Esophagus muscularis mucosa (tissue), 4 donors: Measurements from ENCODE around the gene MAP7. TPM values are rescaled to one million over a fixed set of nuclear protein-coding genes. Genes with fewer than 3 reads are reported as not detected.

ENCODE experiments used
- DNase-seq: peaks from one replicate; pipeline ENCODE4 v3.0.0-alpha.2; 2017; ENCODE audit errors: extremely low spot score
- H3K27ac ChIP-seq, 4 donors: fragments of 200-600 bp; sonication (generic); replicated peaks in 1 of 4; 1 replicate in 3 of 4; 2 replicates in 1 of 4; pipeline ENCODE4 v1.5.1; 2016 to 2019; ENCODE audit warnings: mild to moderate bottlenecking in 1 of 4
- H3K27me3 ChIP-seq, 4 donors: fragments of 200-600 bp; sonication (generic); one replicate each; pipeline versions ENCODE4 v1.5.1 to v1.6.0; 2016 to 2019
- H3K36me3 ChIP-seq, 4 donors: fragments of 200-600 bp; sonication (generic); one replicate each; pipeline ENCODE4 v1.5.1; 2016 to 2019
- H3K4me1 ChIP-seq, 4 donors: fragments of 200-600 bp; sonication (generic); one replicate each; pipeline ENCODE4 v1.5.1; 2016 to 2019
- H3K4me3 ChIP-seq, 4 donors: fragments of 200-600 bp; sonication (generic); 1 replicate in 2 of 4; 2 replicates in 2 of 4; pipeline ENCODE4 v1.5.1; 2016 to 2019; ENCODE audit warnings: mild to moderate bottlenecking in 4 of 4, moderate library complexity in 1 of 4
- H3K9me3 ChIP-seq, 4 donors: fragments of 200-600 bp; sonication (generic); 1 replicate in 3 of 4; 2 replicates in 1 of 4; pipeline ENCODE4 v1.5.1; 2016 to 2019
- CTCF ChIP-seq, 3 experiments: fragments of 200-600 bp in 2 of 3; fragments of 450-650 bp in 1 of 3; sonication (generic) in 2 of 3; IDR thresholded peaks; one replicate each; pipeline ENCODE4 v1.5.1; 2017 to 2019; ENCODE audit warnings: antibody characterized with exemption in 3 of 3, mild to moderate bottlenecking in 2 of 3, moderate library complexity in 1 of 3
- EP300 ChIP-seq: sonication (generic); formaldehyde crosslinking; IDR thresholded peaks from one replicate; pipeline ENCODE4 v1.6.1; 2017; ENCODE audit warnings: antibody characterized with exemption
- POLR2A ChIP-seq: fragments of 450-650 bp; IDR thresholded peaks from one replicate; pipeline ENCODE4 v1.6.1; 2017; ENCODE audit warnings: antibody characterized with exemption, moderate library complexity, mild to moderate bottlenecking, low read depth
- POLR2AphosphoS5 ChIP-seq, 2 donors: sonication (generic); formaldehyde crosslinking; IDR thresholded peaks; one replicate each; pipeline ENCODE4 v1.6.1; 2017; ENCODE audit warnings: antibody characterized with exemption in 2 of 2
- WGBS: methylation state at CpG from one replicate; pipeline ENCODE4 v1.1.5; 2018; 5-methylcytosine and 5-hydroxymethylcytosine counted together
- intact Hi-C: fragments of 100-400 bp; cut with DNase I; formaldehyde crosslinking; loops from one replicate; pipeline ENCODE4 v1.15.1; 2023
- total RNA-seq, 4 donors: library from RNA; depleted of rRNA; stranded (reverse); fragments of >200 nt; gene quantifications; one replicate each; pipeline versions ENCODE4 v1.1.0 to v1.2.1, GENCODE V29; 2016

MAP7 gene
- total RNA-seq, 4 donors from 2014 or later, result 1.7 to 2.9 (median 2.0) TPM

- 83% methylated on average over 3 of the region's 3 CpGs for WGBS
- Histone ChIP-seq H3K27me3 (no peaks in the 10 kb centered on the region), H3K9me3 (no peaks in the 10 kb centered on the region), H3K4me3 (no peak overlapping the region), H3K27ac (no peak overlapping the region), H3K36me3 (no peaks in the 10 kb centered on the region), H3K4me1 (no peaks in the 10 kb centered on the region)
- no peak for DNase-seq
- intact Hi-C loops, result no loop called here
- TF ChIP-seq POLR2AphosphoS5 (IDR thresholded peaks at IDR 0.05) (no peak), CTCF (IDR thresholded peaks at IDR 0.05) (no peak), POLR2A (no peak), EP300 (no peak)
These were observed 144.7 kb downstream of the MAP7 start for GRCh38 chr6:136405420-136406029.

- TF ChIP-seq EP300 (no peak), CTCF (IDR thresholded peaks at IDR 0.05) (no peak), POLR2AphosphoS5 (IDR thresholded peaks at IDR 0.05) (no peak), POLR2A (no peak)
- no peak overlapping the region for H3K27ac ChIP-seq
- H3K4me3 ChIP-seq, result no peak overlapping the region
- H3K27me3 ChIP-seq, result no peaks in the 10 kb centered on the region
- H3K9me3 ChIP-seq, result no peaks in the 10 kb centered on the region
- WGBS, result 84% methylated on average over 6 of the region's 6 CpGs
- no peak for DNase-seq
- intact Hi-C loops, result no loop called here
- no peaks in the 10 kb centered on the region for H3K36me3 ChIP-seq
- no peaks in the 10 kb centered on the region for H3K4me1 ChIP-seq
These were observed 145.4 kb downstream of the MAP7 start for GRCh38 chr6:136404627-136405419.

- intact Hi-C loops, result no loop called here
- TF ChIP-seq POLR2AphosphoS5 (IDR thresholded peaks at IDR 0.05) (no peak), CTCF (IDR thresholded peaks at IDR 0.05) (no peak), EP300 (no peak), POLR2A (no peak)
- H3K4me3 ChIP-seq, result no peak overlapping the region
- WGBS, result 75% methylated on average over 3 of the region's 3 CpGs
- no peaks in the 10 kb centered on the region for H3K36me3 ChIP-seq
- H3K4me1 ChIP-seq, result no peaks in the 10 kb centered on the region
- H3K27ac ChIP-seq, result no peak overlapping the region
- DNase-seq, result no peak
- no peaks in the 10 kb centered on the region for H3K27me3 ChIP-seq
- no peaks in the 10 kb centered on the region for H3K9me3 ChIP-seq
These were observed 146.2 kb downstream of the MAP7 start for GRCh38 chr6:136404007-136404406.

- DNase-seq, result no peak
- H3K4me3 ChIP-seq, result no peak overlapping the region
- no peaks in the 10 kb centered on the region for H3K27me3 ChIP-seq
- H3K4me1 ChIP-seq, result no peaks in the 10 kb centered on the region
- no peaks in the 10 kb centered on the region for H3K9me3 ChIP-seq
- no peak overlapping the region for H3K27ac ChIP-seq
- no peaks in the 10 kb centered on the region for H3K36me3 ChIP-seq
- TF ChIP-seq EP300, result no peak
- no peak for TF ChIP-seq POLR2A
- no peak for TF ChIP-seq POLR2AphosphoS5 (IDR thresholded peaks at IDR 0.05)
- no peak for TF ChIP-seq CTCF (IDR thresholded peaks at IDR 0.05)
- WGBS, result 69% methylated on average over 6 of the region's 6 CpGs
- intact Hi-C loops, result no loop called here
These were observed 146.9 kb downstream of the MAP7 start for GRCh38 chr6:136403110-136403980.
